PFSK-1 (cell line): ENCODE measurements around the gene EXPH5.

Source experiments
- FOXP2 ChIP-seq: optimal IDR thresholded peaks from 2 replicates; pipeline ENCODE3; 2011; ENCODE audit warnings: borderline replicate concordance, control low read depth, inconsistent platforms; ENCODE audit not compliant: insufficient read depth; ENCODE audit errors: extremely low read length, extremely low read depth
- POLR2AphosphoS5 ChIP-seq: IDR thresholded peaks from 2 replicates; pipeline ENCODE4 v1.6.1; 2012; ENCODE audit warnings: low read depth, mild to moderate bottlenecking, control low read depth, low read length, moderate library complexity
- SIN3A ChIP-seq: IDR thresholded peaks from 2 replicates; pipeline ENCODE4 v1.6.1; 2012; ENCODE audit warnings: mild to moderate bottlenecking, low read length, moderate library complexity, borderline replicate concordance; ENCODE audit not compliant: insufficient read depth
- TAF1 ChIP-seq: IDR thresholded peaks from 2 replicates; pipeline ENCODE4 v1.6.1; 2012; ENCODE audit warnings: low read length, control low read depth, borderline replicate concordance; ENCODE audit not compliant: insufficient read depth
- TF ChIP-seq, protein P1 (sequence below), 2 experiments: IDR thresholded peaks; 2 replicates each; pipeline versions ENCODE4 v1.6.1 to v1.8.0; 2011 to 2012; ENCODE audit warnings: low read depth in 2 of 2, low read length in 2 of 2, control low read depth in 1 of 2, inconsistent platforms in 1 of 2, mild to moderate bottlenecking in 1 of 2, moderate library complexity in 1 of 2; ENCODE audit not compliant: insufficient read depth in 1 of 2

DNA sequence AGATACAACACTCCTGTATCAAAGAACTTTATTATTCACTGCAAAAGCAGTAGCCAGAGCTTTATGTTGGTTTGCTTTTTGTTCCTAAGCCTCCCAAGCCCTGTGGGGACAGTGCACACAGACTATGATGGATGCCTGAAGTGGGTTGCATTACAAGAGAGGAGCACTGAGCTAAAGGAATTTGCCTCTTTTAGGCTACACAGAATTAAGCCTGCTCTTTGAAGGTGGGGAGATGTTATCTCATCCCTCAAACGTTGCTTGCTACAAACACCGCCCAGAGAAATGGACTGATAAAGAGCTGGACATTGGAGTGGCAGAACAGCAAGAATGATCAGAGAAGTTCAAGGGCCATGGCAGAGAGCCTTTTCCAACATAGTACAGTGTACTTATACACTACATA, 92.8 kb downstream of the EXPH5 start:
- no peak for TF ChIP-seq POLR2AphosphoS5
- TF ChIP-seq TAF1, result no peak
- TF ChIP-seq, protein P1, sequence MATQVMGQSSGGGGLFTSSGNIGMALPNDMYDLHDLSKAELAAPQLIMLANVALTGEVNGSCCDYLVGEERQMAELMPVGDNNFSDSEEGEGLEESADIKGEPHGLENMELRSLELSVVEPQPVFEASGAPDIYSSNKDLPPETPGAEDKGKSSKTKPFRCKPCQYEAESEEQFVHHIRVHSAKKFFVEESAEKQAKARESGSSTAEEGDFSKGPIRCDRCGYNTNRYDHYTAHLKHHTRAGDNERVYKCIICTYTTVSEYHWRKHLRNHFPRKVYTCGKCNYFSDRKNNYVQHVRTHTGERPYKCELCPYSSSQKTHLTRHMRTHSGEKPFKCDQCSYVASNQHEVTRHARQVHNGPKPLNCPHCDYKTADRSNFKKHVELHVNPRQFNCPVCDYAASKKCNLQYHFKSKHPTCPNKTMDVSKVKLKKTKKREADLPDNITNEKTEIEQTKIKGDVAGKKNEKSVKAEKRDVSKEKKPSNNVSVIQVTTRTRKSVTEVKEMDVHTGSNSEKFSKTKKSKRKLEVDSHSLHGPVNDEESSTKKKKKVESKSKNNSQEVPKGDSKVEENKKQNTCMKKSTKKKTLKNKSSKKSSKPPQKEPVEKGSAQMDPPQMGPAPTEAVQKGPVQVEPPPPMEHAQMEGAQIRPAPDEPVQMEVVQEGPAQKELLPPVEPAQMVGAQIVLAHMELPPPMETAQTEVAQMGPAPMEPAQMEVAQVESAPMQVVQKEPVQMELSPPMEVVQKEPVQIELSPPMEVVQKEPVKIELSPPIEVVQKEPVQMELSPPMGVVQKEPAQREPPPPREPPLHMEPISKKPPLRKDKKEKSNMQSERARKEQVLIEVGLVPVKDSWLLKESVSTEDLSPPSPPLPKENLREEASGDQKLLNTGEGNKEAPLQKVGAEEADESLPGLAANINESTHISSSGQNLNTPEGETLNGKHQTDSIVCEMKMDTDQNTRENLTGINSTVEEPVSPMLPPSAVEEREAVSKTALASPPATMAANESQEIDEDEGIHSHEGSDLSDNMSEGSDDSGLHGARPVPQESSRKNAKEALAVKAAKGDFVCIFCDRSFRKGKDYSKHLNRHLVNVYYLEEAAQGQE (IDR thresholded peaks at IDR 0.05; ENCODE audit: insufficient read depth in 1 of 2, low read depth in 2 of 2, low read length in 2 of 2), result no peak
- no peak for TF ChIP-seq SIN3A
- TF ChIP-seq FOXP2, result no peak
